GM18499 (cell line): ENCODE data around the gene NDUFS6.
"Not testable (repeated sequence)": the region's sequence is repeated elsewhere in the genome, so short reads cannot be mapped to it uniquely, and the experiment has no call there.

Source experiments
- ATAC-seq: cut with Tn5 transposase; IDR thresholded peaks from one replicate; pipeline ENCODE4 v1.9.1; 2021; ENCODE audit warnings: moderate number of reproducible peaks; ENCODE audit not compliant: insufficient read depth, unreplicated experiment

The NDUFS6 gene

GRCh38 chr5:1795931-1796330 lies 5.3 kb upstream of the NDUFS6 start:
- no peak for ATAC-seq

GRCh38 chr5:1796371-1797102 lies 4.7 kb upstream of the NDUFS6 start:
- no peak for ATAC-seq

GRCh38 chr5:1797103-1797800 lies 4.0 kb upstream of the NDUFS6 start:
- ATAC-seq = no peak

GRCh38 chr5:1797855-1798254 lies 3.4 kb upstream of the NDUFS6 start:
- no peak for ATAC-seq

GRCh38 chr5:1798589-1798988 lies 2.6 kb upstream of the NDUFS6 start:
- ATAC-seq = not testable (repeated sequence)

GRCh38 chr5:1799110-1799601 lies 2.1 kb upstream of the NDUFS6 start:
- ATAC-seq = no peak

GRCh38 chr5:1799602-1800471 lies 1.4 kb upstream of the NDUFS6 start, which contains the start of gene MRPL36:
Gene MRPL36 (minus strand): TSS chr5:1799837. CDS start chr5:1798935, 902 bp downstream.
- peak; percentile 33 for ATAC-seq

- peak; percentile 31 for ATAC-seq
Measured at GRCh38 chr5:1800472-1801221, 560 bp upstream of the NDUFS6 start.

- ATAC-seq = no peak
Measured at GRCh38 chr5:1801967-1802295, 724 bp downstream of the NDUFS6 start.

GRCh38 chr5:1803192-1803591 lies 2.0 kb downstream of the NDUFS6 start:
- no peak for ATAC-seq

GRCh38 chr5:1804001-1804690 lies 2.9 kb downstream of the NDUFS6 start:
- no peak for ATAC-seq

- ATAC-seq = no peak
Measured at GRCh38 chr5:1805326-1805725, 4.1 kb downstream of the NDUFS6 start.

GRCh38 chr5:1805736-1806135 lies 4.5 kb downstream of the NDUFS6 start:
- ATAC-seq = no peak

- ATAC-seq = no peak
Measured at GRCh38 chr5:1806199-1806598, 5.0 kb downstream of the NDUFS6 start.

- ATAC-seq = no peak
Measured at GRCh38 chr5:1806974-1807373, 5.8 kb downstream of the NDUFS6 start.

- ATAC-seq = no peak
Measured at GRCh38 chr5:1807451-1808185, 6.4 kb downstream of the NDUFS6 start.

GRCh38 chr5:1808439-1808838 lies 7.2 kb downstream of the NDUFS6 start:
- ATAC-seq = no peak

- no peak for ATAC-seq
Measured at GRCh38 chr5:1809416-1810035, 8.3 kb downstream of the NDUFS6 start.
